Gastrocnemius medialis (tissue), 4 donors: ENCODE results near the gene EDARADD.

Experiments
- CTCF ChIP-seq, 5 experiments: fragments of 450-650 bp in 3 of 5; fragments of 200-600 bp in 2 of 5; sonication (generic) in 2 of 5; IDR thresholded peaks in 4 of 5; conservative IDR thresholded peaks in 1 of 5; 1 replicate in 4 of 5; 2 replicates in 1 of 5; pipeline ENCODE4 v1.5.1; 2016 to 2019; ENCODE audit warnings: antibody characterized with exemption in 5 of 5, mild to moderate bottlenecking in 3 of 5, moderate library complexity in 3 of 5
- POLR2A ChIP-seq, 2 donors: fragments of 450-650 bp; IDR thresholded peaks; one replicate each; pipeline ENCODE4 v1.6.1; 2017; ENCODE audit warnings: antibody characterized with exemption in 2 of 2, mild to moderate bottlenecking in 2 of 2, moderate library complexity in 2 of 2

- TF ChIP-seq CTCF (IDR thresholded peaks at IDR 0.05 in 4 of 5, conservative IDR thresholded peaks at IDR 0.05 in 1 of 5) (no peak), POLR2A (IDR thresholded peaks at IDR 0.05) (no peak)
Observed at GRCh38 chr1:236526079-236526478, 132.0 kb downstream of the EDARADD start.
